SH-SY5Y (cell line): ENCODE results near the gene RCAN2.

Experiments
- GATA2 ChIP-seq: IDR thresholded peaks from 2 replicates; pipeline ENCODE4 v1.6.1; 2011; ENCODE audit warnings: mild to moderate bottlenecking, low read depth, low read length
- GATA3 ChIP-seq: IDR thresholded peaks from 2 replicates; pipeline ENCODE4 v1.6.1; 2011; ENCODE audit warnings: low read depth, mild to moderate bottlenecking, low read length, moderate library complexity

DNA sequence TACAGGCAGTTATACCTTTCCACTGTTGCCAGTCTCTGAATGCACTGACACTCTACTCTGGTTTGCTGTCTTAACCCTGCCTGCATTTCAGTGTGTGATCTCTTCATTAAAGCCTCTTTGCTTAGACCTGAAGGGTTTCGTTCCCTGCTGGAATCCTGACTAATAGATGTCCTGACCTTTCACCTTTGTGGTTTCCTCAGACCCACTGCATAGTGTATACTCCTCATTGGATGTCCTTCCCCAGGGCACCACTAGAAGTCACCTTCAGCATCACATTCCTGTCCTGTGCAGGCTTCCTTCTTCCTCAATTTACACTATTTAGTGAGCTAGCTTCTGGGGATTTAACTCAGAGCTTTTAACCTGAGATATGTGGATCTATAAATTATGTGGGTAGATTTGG, 120.6 kb downstream of the RCAN2 start:
- TF ChIP-seq GATA3 (no peak), GATA2 (no peak)
